Fibroblast of pulmonary artery (primary cell): Measurements from ENCODE around the gene C2orf68.

Experiments
- DNase-seq: peaks from one replicate; pipeline ENCODE4 v3.0.0-alpha.2; 2010; ENCODE audit warnings: low read depth
- H3K4me3 ChIP-seq: replicated peaks from 2 replicates; pipeline ENCODE4 v1.5.1; 2011; ENCODE audit warnings: low read depth, mild to moderate bottlenecking, control low read depth, low read length, moderate library complexity
- TF ChIP-seq, protein P1 (sequence below): IDR thresholded peaks from 2 replicates; pipeline ENCODE4 v1.5.1; 2011; ENCODE audit warnings: mild to moderate bottlenecking, control low read depth, low read length, inconsistent platforms; ENCODE audit errors: missing control alignments

The C2orf68 gene

DNA sequence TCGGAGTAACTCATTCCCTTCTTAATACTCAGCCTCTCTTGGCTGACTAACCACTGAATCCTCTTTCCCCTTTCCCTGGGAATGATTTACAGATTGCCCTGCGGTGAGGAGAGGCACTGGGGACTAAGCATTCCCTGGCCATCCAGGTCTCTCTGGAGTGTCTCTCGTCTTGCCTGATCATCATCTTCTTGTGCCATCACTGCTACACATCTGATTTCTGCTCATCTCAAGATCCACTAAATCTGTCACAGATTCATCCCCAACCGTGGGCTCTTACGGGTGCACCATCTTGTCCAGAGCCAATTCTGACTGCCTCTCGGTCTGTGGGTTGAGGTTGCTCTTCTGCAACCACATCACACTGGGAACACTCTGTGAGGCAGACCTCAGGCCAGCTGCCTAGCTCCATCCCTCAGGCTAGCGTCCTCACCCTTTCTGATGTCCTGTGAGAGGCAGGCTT is 44.1 kb upstream of the C2orf68 start:
- TF ChIP-seq, protein P1, sequence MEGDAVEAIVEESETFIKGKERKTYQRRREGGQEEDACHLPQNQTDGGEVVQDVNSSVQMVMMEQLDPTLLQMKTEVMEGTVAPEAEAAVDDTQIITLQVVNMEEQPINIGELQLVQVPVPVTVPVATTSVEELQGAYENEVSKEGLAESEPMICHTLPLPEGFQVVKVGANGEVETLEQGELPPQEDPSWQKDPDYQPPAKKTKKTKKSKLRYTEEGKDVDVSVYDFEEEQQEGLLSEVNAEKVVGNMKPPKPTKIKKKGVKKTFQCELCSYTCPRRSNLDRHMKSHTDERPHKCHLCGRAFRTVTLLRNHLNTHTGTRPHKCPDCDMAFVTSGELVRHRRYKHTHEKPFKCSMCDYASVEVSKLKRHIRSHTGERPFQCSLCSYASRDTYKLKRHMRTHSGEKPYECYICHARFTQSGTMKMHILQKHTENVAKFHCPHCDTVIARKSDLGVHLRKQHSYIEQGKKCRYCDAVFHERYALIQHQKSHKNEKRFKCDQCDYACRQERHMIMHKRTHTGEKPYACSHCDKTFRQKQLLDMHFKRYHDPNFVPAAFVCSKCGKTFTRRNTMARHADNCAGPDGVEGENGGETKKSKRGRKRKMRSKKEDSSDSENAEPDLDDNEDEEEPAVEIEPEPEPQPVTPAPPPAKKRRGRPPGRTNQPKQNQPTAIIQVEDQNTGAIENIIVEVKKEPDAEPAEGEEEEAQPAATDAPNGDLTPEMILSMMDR: no peak
- DNase-seq: no peak
- H3K4me3 ChIP-seq: no peak overlapping the region

DNA sequence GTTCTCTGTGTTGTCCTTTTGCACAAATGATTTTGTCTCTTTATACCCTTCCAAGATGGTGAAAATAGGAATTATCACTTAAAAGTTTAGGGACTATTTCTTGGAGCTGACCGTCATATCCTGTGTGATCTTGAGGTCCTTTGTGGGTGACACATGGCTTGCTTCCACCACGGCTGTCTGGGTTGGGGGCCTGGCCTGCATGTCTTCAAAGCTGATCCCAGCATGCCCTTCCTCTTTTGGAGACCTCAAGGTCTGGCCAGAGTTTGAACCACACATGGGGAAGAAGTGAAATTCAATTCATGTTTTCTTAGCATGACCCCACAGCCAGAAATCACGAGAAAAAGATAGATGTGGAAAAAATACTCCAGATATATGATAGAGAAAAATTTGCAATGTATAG is 42.1 kb upstream of the C2orf68 start:
- no peak for DNase-seq
- TF ChIP-seq, protein P1: no peak
- no peak overlapping the region for H3K4me3 ChIP-seq

- TF ChIP-seq, protein P1: no peak
- DNase-seq: no peak
- H3K4me3 ChIP-seq: no peak overlapping the region
Measured at GRCh38 chr2:85652056-85652455, 40.2 kb upstream of the C2orf68 start.

GRCh38 chr2:85651097-85651496 is 39.2 kb upstream of the C2orf68 start:
- no peak overlapping the region for H3K4me3 ChIP-seq
- TF ChIP-seq, protein P1: no peak
- DNase-seq: no peak

- TF ChIP-seq, protein P1: no peak
- no peak for DNase-seq
- H3K4me3 ChIP-seq: no peak overlapping the region
Measured at GRCh38 chr2:85650456-85650855, 38.6 kb upstream of the C2orf68 start.

- peak; percentile 39 for DNase-seq
- no peak overlapping the region for H3K4me3 ChIP-seq
Measured at GRCh38 chr2:85649201-85650190, 37.6 kb upstream of the C2orf68 start.

More at GRCh38 chr2:85649201-85650190, 37.6 kb upstream of the C2orf68 start:
- TF ChIP-seq, protein P1: no peak
